GM18499 (cell line): Measurements from ENCODE around the gene MGP.

Source experiments
- ATAC-seq: cut with Tn5 transposase; IDR thresholded peaks from one replicate; pipeline ENCODE4 v1.9.1; 2021; ENCODE audit warnings: moderate number of reproducible peaks; ENCODE audit not compliant: insufficient read depth, unreplicated experiment

MGP gene

DNA sequence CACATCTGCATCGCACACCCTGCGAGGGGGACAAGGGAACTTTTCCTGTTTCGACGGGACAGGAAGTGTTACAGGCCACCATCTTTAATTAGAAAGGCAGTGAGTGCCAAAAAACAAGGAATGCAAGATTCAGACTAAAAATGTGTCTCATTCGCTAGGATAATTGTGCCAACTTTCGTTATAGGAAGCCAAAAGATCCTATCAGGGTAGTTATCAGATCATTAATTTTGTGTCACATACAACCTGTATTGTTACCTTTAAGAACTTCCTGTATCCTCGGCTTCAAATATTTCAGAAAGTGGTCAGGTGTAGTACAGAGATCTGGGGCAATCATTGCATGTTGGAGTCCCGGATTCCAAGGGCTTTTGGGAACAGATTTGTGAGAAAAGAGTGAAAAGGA lies 19.2 kb upstream of the MGP start:
- ATAC-seq: no peak

- no peak for ATAC-seq
These were observed 17.9 kb upstream of the MGP start for GRCh38 chr12:14903386-14904098.

DNA sequence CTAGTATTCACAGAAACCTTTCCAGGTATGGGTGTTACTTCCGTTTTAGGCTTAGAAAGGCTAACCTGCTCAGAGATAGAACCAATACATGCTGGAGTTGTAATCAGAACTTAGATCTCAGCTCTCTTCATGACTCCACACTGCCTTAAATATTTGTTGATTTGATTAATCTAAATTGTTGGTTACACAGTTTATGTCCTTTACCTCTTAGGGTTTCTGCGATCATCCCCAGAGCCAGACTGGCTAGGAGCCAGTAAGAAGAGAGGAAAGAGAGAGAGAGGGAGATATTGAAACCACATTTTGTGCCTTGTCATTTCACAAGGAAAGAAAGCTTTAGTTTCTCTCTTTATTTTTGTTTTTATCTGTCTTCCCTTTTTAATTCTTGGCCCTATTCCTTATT lies 16.8 kb upstream of the MGP start:
- ATAC-seq: no peak

GRCh38 chr12:14901228-14901562 lies 15.5 kb upstream of the MGP start:
- no peak for ATAC-seq

DNA sequence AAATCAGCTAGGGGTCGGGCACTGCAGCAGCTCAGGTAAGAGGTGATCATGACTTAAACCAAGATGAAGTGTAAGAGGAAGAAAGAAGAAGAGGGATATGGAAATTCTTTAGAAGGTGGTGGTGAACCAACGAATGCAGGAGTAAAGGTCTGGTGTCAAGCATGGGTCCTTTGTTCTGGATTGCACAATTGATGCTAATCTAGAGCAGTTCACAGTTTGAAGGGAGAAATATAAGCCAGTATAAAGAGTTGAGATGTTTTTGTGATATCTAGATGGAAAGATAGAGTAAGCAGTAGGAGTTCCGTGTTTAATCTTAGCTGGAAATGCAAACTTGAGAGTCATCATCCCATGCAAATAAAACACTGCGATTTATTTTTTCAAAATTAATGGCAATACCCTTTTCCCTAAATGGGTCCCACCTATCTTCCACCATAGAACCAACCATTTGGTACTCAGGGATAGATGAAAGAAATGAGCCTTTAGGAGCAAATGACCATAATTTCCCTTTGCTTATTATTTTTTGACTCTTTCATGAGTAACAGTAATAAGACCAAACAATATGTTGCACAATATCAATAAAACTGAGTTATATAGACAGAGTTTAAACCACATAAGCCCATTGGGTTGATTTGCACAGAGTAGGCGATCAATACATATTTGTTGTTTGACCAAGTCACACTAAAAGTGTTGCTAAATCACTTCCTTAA lies 15.0 kb upstream of the MGP start:
- no peak for ATAC-seq

DNA sequence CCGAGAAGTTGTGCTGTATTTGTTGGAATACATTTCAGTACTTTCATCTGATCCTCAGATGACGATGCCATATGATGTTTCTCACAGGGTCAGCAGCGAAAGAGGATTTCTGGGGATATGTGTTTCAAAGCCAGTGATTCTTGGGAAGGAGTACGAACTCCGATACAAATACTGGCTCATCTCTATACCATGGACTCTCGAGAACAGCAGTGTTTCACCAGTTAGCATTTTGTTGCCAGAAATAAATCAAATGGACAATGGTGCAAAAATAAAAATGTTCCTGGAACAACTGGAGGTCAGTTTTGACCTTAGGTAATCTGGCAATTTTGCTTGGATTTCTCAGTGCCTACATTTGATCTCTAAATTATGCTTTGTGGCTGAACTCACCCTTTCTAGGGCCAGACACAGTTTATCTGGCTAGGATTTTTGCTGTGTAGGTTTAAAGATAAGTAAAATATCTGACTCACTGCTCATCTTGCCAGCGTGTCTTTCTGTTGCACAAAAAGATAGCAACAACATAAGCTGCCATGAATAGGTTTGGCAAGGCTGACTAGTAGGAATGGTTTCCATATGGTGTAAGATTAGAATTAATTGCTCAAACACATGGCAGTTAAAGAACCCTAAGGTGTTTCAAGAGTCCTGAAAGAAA lies 11.0 kb upstream of the MGP start:
- ATAC-seq: no peak

GRCh38 chr12:14893506-14894250 lies 8.0 kb upstream of the MGP start:
- ATAC-seq: no peak

DNA sequence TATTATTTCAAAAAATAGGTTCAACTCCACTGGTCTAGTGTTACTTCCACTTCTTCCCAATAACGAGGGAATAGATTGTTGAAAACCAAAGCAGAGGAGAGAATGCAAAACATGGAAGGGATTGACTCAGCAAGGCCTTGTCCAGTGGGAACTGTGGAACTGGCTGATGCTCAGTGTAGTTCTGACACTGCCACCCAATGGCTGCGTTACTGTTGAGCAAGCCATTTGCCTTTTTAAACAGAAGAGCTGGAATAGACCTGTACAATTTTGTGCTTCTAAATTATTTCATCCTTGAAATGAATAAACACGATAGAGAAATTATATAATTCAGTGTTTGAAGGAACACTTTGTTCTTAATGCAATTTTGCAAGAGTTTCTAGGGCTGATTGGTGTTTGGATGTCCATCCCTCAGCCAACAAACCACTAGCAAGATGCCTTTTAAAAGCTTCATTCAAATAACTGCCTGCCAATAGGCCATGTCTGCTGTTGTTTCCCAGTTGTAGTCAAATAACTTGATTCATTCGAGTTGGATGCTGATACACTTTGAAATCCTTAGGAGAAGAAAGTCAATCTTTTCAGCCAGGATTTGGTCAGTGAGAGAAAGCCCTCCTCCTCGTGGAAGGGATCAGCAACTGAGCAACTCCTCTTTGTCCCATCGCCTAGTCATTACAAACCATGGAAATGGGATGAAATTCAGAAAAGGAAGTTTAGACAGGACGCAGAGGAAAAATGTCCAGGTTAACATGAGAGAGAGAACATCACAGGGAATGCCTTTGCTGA lies 7.3 kb upstream of the MGP start:
- no peak for ATAC-seq

DNA sequence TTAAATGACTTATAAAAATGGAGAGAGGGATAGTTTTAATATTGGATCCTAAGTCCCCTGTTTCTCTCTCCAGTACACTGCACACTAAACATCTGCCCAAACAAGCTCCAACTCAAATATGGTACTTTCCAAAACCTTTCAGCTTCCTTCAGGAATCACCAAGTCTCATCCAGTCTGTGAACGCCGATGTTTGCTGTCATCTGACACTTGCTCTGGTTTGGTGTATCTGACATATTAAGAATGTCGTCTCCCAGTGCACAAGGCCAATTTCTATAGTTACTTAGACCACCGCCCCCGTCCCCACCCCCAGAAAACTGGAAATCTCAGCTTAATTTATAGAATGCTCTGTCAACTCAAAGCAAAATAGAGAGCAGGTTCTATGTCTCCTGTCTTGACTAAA lies 5.0 kb upstream of the MGP start:
- no peak for ATAC-seq

DNA sequence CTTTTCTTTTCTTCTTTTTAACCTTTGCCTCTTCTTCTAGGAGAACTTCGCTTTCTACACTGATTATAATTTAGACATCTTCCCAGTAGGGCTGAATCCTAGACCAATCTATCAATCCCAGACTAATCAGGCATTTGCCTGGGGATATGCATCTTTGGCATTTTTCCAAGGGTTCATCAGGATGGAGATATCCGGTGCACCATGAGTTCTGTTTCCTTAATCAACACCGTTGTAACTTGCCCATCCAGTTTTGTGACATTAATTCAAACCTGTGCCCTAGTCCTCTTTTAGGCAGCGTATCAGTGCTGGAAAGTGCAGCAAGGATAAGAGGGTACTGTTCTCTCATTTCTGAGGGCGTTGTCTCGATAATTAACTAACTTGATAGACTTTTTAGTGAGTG lies 617 bp upstream of the MGP start:
- ATAC-seq: no peak

- peak; percentile 91 for ATAC-seq
These were observed 1.2 kb downstream of the MGP start for GRCh38 chr12:14884458-14884878.

DNA sequence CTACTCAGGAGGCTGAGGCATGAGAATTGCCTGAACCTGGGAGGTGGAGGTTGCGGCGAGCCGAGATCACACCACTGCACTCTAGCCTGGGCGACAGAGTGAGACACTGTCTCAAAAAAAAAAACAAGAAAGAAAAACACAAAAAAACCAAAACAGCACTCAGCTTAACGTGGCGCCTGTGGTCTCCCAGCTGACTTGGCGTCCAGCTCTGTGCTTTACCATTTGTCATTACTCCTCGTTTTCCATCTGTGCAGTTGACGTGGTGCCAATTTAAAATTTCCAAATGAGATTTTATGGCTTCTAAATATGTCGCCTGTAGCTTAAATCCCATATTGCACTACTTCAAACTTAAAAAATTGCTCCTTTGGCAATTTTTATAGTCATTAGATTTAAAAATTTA lies 2.0 kb downstream of the MGP start:
- ATAC-seq: no peak

DNA sequence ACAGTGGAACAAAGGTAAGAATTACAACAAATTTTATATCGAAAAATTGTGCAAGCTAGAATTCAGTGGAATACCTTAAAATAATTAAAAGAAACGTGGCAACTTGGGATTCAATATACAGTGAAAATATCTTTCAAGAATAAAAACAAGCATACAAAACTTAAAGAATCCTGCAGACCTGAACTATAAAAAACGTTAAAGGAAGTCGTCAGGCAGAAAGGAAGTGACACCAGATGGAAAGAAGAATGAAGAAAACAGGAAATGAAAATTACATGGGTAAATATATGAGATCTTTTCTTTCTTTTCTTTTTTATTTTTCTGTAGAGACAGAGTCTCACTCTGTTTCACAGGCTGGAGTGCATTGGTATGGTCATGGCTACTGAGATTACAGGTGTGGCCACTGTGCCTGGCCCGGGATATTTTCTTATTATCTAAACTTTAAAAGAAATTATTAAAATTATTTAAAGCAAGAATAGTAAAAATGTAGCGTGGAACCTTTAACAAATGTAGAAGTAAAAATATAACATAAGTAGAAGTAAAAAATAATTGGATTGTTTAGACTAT lies 4.7 kb downstream of the MGP start:
- no peak for ATAC-seq

GRCh38 chr12:14879222-14879933 lies 6.3 kb downstream of the MGP start:
- ATAC-seq: no peak

GRCh38 chr12:14878488-14878887 lies 7.2 kb downstream of the MGP start:
- no peak for ATAC-seq

- no peak for ATAC-seq
These were observed 8.8 kb downstream of the MGP start for GRCh38 chr12:14876833-14877232.

- no peak for ATAC-seq
These were observed 10.8 kb downstream of the MGP start for GRCh38 chr12:14874882-14875281.

DNA sequence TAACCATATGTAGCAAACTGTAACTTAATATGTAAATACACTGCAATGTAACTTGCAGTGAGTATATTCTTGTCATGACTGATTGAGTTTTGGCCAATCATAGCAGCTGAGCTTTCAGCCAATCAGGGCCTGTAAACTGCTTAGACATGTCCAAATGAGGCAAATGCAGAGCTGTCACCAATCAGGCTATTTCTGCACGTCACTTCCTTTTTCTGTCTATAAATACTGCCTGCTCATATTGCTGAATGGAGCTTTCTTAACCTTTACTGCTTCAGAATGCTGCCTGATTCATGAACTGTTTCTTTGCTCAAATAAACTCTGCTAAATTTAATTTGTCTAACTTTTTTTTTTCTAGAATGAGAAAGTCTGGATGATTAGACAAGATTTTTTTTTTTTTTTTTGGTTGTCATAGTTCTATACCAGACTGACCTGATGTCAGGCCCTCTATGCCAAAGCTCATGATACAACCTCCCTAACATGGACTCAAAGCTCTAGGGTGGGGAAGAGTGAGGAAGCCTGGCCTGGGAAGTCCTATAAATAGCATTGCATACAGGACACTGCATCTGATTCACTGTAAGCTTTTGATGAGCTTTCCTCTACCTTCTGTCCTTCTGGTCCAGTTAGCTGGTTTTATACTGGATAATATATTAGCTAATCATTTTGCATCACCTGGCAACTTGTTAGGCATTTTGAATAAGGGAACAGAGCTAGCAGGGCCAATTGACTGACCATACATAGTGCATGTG lies 12.0 kb downstream of the MGP start:
- no peak for ATAC-seq

- ATAC-seq: no peak
These were observed 13.8 kb downstream of the MGP start for GRCh38 chr12:14871886-14872285.
